HG03457 (cell line): Measurements from ENCODE around the gene VPS37B.

Experiments used
- ATAC-seq: cut with Tn5 transposase; IDR thresholded peaks from one replicate; pipeline ENCODE4 v1.9.1; 2021; ENCODE audit warnings: moderate number of reproducible peaks; ENCODE audit not compliant: unreplicated experiment

Gene VPS37B

GRCh38 chr12:122842505-122843405 lies 53.2 kb downstream of the VPS37B start:
- ATAC-seq, result no peak

- ATAC-seq, result no peak
Measured at GRCh38 chr12:122841544-122842321, 54.2 kb downstream of the VPS37B start.

GRCh38 chr12:122840580-122841513 lies 55.1 kb downstream of the VPS37B start:
- no peak for ATAC-seq

- ATAC-seq, result no peak
Measured at GRCh38 chr12:122839907-122840554, 55.9 kb downstream of the VPS37B start.

- no peak for ATAC-seq
Measured at GRCh38 chr12:122838841-122839240, 57.1 kb downstream of the VPS37B start.

- ATAC-seq, result no peak
Measured at GRCh38 chr12:122837306-122838265, 58.3 kb downstream of the VPS37B start.

GRCh38 chr12:122836027-122836921 lies 59.6 kb downstream of the VPS37B start:
- ATAC-seq, result no peak

- no peak for ATAC-seq
Measured at GRCh38 chr12:122835750-122836026, 60.2 kb downstream of the VPS37B start.

- no peak for ATAC-seq
Measured at GRCh38 chr12:122834921-122835749, 60.8 kb downstream of the VPS37B start, which contains the start of gene HIP1R. HIP1R (plus strand) TSS chr12:122835457; CDS start chr12:122835551, 94 bp downstream.

- ATAC-seq, result no peak
Measured at GRCh38 chr12:122834104-122834920, 61.6 kb downstream of the VPS37B start.

GRCh38 chr12:122830517-122831214 lies 65.3 kb downstream of the VPS37B start:
- ATAC-seq, result no peak

- ATAC-seq, result no peak
Measured at GRCh38 chr12:122827258-122827657, 68.7 kb downstream of the VPS37B start.

GRCh38 chr12:122825773-122826724 lies 69.9 kb downstream of the VPS37B start:
- no peak for ATAC-seq

- no peak for ATAC-seq
Measured at GRCh38 chr12:122823429-122823828, 72.5 kb downstream of the VPS37B start.

- no peak for ATAC-seq
Measured at GRCh38 chr12:122820838-122821271, 75.1 kb downstream of the VPS37B start.
